A673 (cell line): ENCODE data around the gene ASB5. TPM values are rescaled to one million over a fixed set of nuclear protein-coding genes. Genes with fewer than 3 reads are reported as not detected.

Source experiments
- BruUV-seq: library from RNA; stranded (reverse); fragments of 400-500 nt; replicated peaks from 2 replicates; lab custom pipeline; 2021; lab: Mats Ljungman, UMichigan
- CTCF ChIA-PET: fragments of 300-600 bp; sonication (Branson Sonifier 250); formaldehyde crosslinking; loops from one replicate; lab custom pipeline; 2022; ENCODE audit warnings: antibody characterized with exemption; lab: Charles Lee
- POLR2A ChIA-PET: fragments of 300-600 bp; sonication (Branson Sonifier 250); formaldehyde crosslinking; loops from one replicate; lab custom pipeline; 2022; ENCODE audit warnings: antibody characterized with exemption; ENCODE audit not compliant: low non-redundant PET; lab: Charles Lee
- DNase-seq: peaks from one replicate; pipeline ENCODE4 v3.0.0-alpha.2; 2015; ENCODE audit warnings: low spot score
- H3K27ac ChIP-seq: fragments of 200-600 bp; sonication (generic); 2 replicates; pipeline ENCODE4 v1.5.1; 2016; ENCODE audit warnings: mixed run types, low read depth, mild to moderate bottlenecking, mixed read lengths, antibody characterized with exemption, low read length; ENCODE audit not compliant: poor library complexity, severe bottlenecking
- H3K27me3 ChIP-seq: fragments of 200-600 bp; sonication (generic); replicated peaks from 2 replicates; pipeline ENCODE4 v1.6.1; 2017; ENCODE audit warnings: mixed run types, low read depth, mild to moderate bottlenecking, mixed read lengths, antibody characterized with exemption, low read length; ENCODE audit not compliant: insufficient read depth, poor library complexity
- H3K36me3 ChIP-seq: fragments of 200-600 bp; sonication (generic); 2 replicates; pipeline ENCODE4 v1.6.1; 2016; ENCODE audit warnings: mixed run types, mild to moderate bottlenecking, mixed read lengths, antibody characterized with exemption, low read length; ENCODE audit not compliant: insufficient read depth, poor library complexity, severe bottlenecking
- H3K4me1 ChIP-seq: fragments of 200-600 bp; sonication (generic); 2 replicates; pipeline ENCODE4 v1.6.1; 2017; ENCODE audit warnings: mixed run types, mild to moderate bottlenecking, mixed read lengths, antibody characterized with exemption, low read length; ENCODE audit not compliant: insufficient read depth, poor library complexity, severe bottlenecking
- H3K4me3 ChIP-seq: fragments of 200-600 bp; sonication (generic); 2 replicates; pipeline ENCODE4 v1.5.1; 2016; ENCODE audit warnings: low read depth, mixed run types, mild to moderate bottlenecking, mixed read lengths, low read length; ENCODE audit not compliant: poor library complexity, severe bottlenecking
- H3K9me3 ChIP-seq: fragments of 200-600 bp; sonication (generic); 2 replicates; pipeline ENCODE4 v1.6.1; 2016; ENCODE audit warnings: mixed run types, low read depth, mild to moderate bottlenecking, mixed read lengths, antibody characterized with exemption, low read length; ENCODE audit not compliant: poor library complexity, severe bottlenecking
- CTCF ChIP-seq: fragments of 300-800, 200-600 bp; sonication (generic); conservative IDR thresholded peaks from 2 replicates; pipeline ENCODE4 v1.5.1; 2017; ENCODE audit warnings: low read depth, mild to moderate bottlenecking, antibody characterized with exemption, low read length, moderate library complexity, mixed read lengths
- EZH2 ChIP-seq: fragments of 200-600 bp; sonication (generic); IDR thresholded peaks from 2 replicates; pipeline ENCODE4 v1.6.1; 2017; ENCODE audit warnings: borderline replicate concordance, low read depth, mild to moderate bottlenecking, mixed read lengths, antibody characterized with exemption, low read length; ENCODE audit not compliant: poor library complexity, severe bottlenecking
- intact Hi-C: fragments of 100-400 bp; cut with micrococcal nuclease; formaldehyde crosslinking; loops from one replicate; pipeline ENCODE4 v1.10.0; 2022; ENCODE audit not compliant: unreplicated experiment
- total RNA-seq: library from RNA; stranded (reverse); gene quantifications from 2 replicates; pipeline ENCODE4 v1.2.3, GENCODE V29; 2021

The ASB5 gene
- total RNA-seq, 1 experiment from 2014 or later, result not detected

GRCh38 chr4:176266026-176266425 is 3.0 kb downstream of the ASB5 start:
- DNase-seq, result no peak
- Histone ChIP-seq H3K4me3 (no peak overlapping the region), H3K27ac (no peak overlapping the region), H3K27me3 (no peaks in the 10 kb centered on the region), H3K36me3 (no peaks in the 10 kb centered on the region), H3K9me3 (no peaks in the 10 kb centered on the region), H3K4me1 (no peaks in the 10 kb centered on the region)
- CTCF ChIA-PET, result no interaction called here
- intact Hi-C loops, result no loop called here
- no peak for TF ChIP-seq EZH2
- TF ChIP-seq CTCF, result no peak
- POLR2A ChIA-PET, result no interaction called here
- no TSS peak for BruUV-seq

GRCh38 chr4:176262243-176262642 is 6.8 kb downstream of the ASB5 start:
- ChIA-PET CTCF (no interaction called here), POLR2A (no interaction called here)
- Histone ChIP-seq H3K4me3 (no peak overlapping the region), H3K36me3 (no peaks in the 10 kb centered on the region), H3K4me1 (no peaks in the 10 kb centered on the region), H3K27ac (no peak overlapping the region), H3K9me3 (no peaks in the 10 kb centered on the region), H3K27me3 (no peaks in the 10 kb centered on the region)
- DNase-seq, result no peak
- TF ChIP-seq EZH2, result no peak
- no TSS peak for BruUV-seq
- intact Hi-C loops, result no loop called here

GRCh38 chr4:176261481-176261880 is 7.5 kb downstream of the ASB5 start:
- Histone ChIP-seq H3K4me3 (no peak overlapping the region), H3K9me3 (no peaks in the 10 kb centered on the region), H3K27ac (no peak overlapping the region), H3K36me3 (no peaks in the 10 kb centered on the region), H3K27me3 (no peaks in the 10 kb centered on the region), H3K4me1 (no peaks in the 10 kb centered on the region)
- no peak for DNase-seq
- no TSS peak for BruUV-seq
- ChIA-PET CTCF (no interaction called here), POLR2A (no interaction called here)
- intact Hi-C loops, result no loop called here
- TF ChIP-seq CTCF (no peak), EZH2 (no peak)

- TF ChIP-seq EZH2 (no peak), CTCF (no peak)
- Histone ChIP-seq H3K27me3 (no peaks in the 10 kb centered on the region), H3K4me1 (no peaks in the 10 kb centered on the region), H3K36me3 (no peaks in the 10 kb centered on the region), H3K4me3 (no peak overlapping the region), H3K9me3 (no peaks in the 10 kb centered on the region), H3K27ac (no peak overlapping the region)
- no peak for DNase-seq
- no TSS peak for BruUV-seq
- ChIA-PET POLR2A (no interaction called here), CTCF (no interaction called here)
- intact Hi-C loops, result no loop called here
Measured at GRCh38 chr4:176261018-176261417, 8.0 kb downstream of the ASB5 start.
